Measurements from ENCODE around the gene CCDC13. TPM values are rescaled to one million over a fixed set of nuclear protein-coding genes. Genes with fewer than 3 reads are reported as not detected.
A peak's percentile ranks its signal among the peaks of the same experiment; 100 is the strongest.

The CCDC13 gene
- total RNA-seq, 1 experiment from 2014 or later: not detected

- DNase-seq (ENCODE audit: low spot score): no peak
These were observed 23.4 kb upstream of the CCDC13 start for GRCh38 chr3:42796332-42796885.

- no peak for DNase-seq (ENCODE audit: low spot score)
These were observed 22.6 kb upstream of the CCDC13 start for GRCh38 chr3:42795621-42796181.

DNA sequence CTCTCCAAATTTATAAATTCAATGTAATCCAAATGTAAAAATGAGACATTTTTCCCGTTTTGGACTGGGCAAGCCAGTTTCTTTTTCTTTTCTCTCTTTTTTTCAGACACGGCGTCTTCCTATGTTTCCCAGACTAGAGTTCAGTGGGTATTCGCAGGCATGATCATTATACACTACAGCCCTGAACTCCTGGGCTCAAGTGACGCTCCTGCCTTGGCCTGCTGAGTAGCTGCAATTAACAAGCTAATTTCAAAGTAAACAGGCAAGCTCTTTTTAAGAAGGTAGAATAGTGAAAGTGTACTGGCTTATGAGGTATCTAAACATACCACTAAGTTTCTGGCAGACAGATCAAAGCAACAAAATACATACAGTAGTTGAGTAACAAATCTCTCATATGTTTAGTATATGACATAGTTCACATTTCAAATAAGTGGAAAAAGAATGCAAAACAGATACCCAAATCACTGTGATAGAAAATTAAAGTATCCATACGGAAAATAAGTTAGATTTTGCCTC lies 17.7 kb upstream of the CCDC13 start:
- DNase-seq (ENCODE audit: low spot score): no peak

- no peak for DNase-seq (ENCODE audit: low spot score)
These were observed 13.6 kb upstream of the CCDC13 start for GRCh38 chr3:42786631-42787030.

- no peak for DNase-seq (ENCODE audit: low spot score)
These were observed 13.2 kb upstream of the CCDC13 start for GRCh38 chr3:42786212-42786611.

- peak; percentile 73 for DNase-seq (ENCODE audit: low spot score)
These were observed 8.0 kb upstream of the CCDC13 start for GRCh38 chr3:42780892-42781700.

GRCh38 chr3:42780398-42780797 lies 7.3 kb upstream of the CCDC13 start:
- no peak for DNase-seq (ENCODE audit: low spot score)

- no peak for DNase-seq (ENCODE audit: low spot score)
These were observed 5.6 kb upstream of the CCDC13 start for GRCh38 chr3:42778644-42779043.

GRCh38 chr3:42773409-42773751 lies 327 bp upstream of the CCDC13 start:
- no peak for DNase-seq (ENCODE audit: low spot score)

DNA sequence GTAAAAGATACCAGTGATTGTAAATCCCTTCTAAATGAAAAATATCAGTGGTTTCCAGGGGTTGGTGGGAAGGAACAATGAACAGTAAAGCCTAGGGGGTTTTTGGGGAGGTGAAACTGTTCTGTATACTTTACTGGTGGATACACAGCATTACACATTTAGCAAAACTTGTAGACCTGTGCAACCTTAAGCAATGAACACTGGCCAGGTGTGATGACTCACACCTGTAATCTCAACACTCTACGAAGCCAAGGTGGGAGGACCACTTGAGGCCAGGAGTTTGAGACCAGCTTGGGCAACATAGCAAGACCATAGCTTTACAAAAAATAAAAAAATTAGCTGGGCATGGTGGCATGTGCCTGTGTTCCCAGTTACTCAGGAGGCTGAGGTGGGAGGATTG lies 1.8 kb downstream of the CCDC13 start:
- no peak for DNase-seq (ENCODE audit: low spot score)

DNA sequence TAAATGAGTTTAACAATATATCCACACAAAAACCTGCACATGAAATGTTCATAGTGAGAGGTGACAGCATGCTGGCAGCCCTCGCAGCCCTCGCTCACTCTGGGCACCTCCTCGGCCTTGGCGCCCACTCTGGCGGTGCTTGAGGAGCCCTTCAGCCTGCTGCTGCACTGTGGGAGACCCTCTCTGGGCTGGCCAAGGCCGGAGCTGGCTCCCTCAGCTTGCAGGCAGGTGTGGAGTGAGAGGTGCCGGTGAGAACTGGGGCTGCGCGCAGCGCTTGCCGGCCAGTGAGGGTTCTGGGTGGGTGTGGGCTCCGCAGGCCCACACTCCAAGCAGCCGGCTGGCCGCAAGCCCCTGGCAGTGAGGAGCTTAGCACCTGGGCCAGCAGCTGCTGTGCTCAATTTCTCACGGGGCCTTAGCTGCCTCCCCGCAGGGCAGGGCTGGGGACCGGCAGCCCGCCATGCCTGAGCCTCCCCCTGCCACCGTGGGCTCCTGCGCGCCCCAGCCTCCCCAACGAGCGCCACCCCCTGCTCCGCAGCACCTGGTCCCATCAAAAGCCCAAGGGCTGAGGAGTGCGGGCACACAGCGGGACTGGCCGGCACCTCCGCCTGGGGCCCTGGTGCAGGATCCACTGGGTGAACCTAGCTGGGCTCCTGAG lies 3.4 kb downstream of the CCDC13 start:
- DNase-seq (ENCODE audit: low spot score): no peak

DNA sequence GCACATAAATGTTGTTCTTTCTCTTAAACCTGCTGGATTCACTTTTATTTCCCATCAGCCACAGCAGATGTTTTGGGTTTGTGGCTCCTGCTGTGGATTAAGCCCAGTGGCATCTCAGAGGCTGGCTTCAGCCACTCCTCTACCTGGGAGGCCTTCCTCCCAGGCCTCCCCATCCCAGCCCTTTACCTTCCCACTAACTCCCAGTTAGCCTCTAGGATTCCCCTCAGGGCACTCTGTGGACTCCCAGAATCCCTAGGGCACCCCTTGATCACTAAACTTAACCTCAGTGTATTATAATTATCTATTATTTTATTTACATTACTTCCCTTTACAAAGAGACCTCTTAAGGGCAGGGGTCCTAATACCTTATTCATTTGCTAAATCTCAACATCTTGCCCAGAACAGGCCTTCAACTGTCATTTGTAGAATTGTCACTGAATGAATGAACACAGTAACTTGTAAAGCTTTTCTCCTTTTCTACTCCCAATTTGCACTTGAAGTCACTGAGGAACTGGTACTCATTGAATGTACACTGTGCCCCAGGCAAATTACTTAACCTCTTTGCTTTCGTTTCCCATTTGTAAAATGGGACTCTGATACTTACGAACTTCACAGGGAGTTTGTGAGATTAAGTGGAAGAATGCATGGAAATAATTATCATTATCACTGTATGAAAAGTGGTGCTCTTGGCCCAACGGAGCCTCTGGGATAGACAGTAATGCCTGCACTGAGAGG lies 8.3 kb downstream of the CCDC13 start:
- no peak for DNase-seq (ENCODE audit: low spot score)

GRCh38 chr3:42764115-42764514 lies 8.9 kb downstream of the CCDC13 start:
- DNase-seq (ENCODE audit: low spot score): no peak

- DNase-seq (ENCODE audit: low spot score): no peak
These were observed 10.0 kb downstream of the CCDC13 start for GRCh38 chr3:42763021-42763420.

DNA sequence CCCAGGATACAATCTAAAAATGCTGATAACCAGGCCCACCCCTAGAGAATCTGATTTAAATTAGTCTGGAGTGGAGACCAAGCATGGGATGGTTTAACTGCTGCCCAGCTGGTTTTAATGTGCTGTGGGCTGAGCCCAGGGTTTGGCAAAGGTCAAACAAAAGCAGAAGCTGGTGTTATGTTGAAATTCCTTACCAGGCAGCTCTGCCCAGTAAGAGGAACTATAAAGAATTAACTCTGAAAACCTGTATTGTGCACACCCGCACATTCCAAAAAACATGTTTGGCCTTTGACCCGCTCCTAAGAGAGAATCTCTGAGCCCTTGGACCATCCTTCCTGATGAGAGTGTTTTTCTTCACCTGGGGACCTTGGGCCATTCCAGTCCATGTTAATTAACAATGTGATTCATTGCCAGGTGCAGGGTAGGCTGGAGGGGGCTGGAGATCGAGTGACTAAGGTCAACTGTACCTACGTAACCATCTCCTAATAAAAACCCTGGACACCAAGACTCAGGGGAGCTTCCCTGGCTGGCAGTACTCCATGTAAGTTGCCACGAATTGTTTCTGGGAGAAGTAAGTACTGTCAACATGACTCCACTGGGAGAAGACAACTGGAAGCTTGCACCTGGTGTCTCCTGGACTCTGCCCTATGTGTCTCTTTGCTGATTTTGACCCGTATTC lies 10.9 kb downstream of the CCDC13 start:
- no peak for DNase-seq (ENCODE audit: low spot score)

DNA sequence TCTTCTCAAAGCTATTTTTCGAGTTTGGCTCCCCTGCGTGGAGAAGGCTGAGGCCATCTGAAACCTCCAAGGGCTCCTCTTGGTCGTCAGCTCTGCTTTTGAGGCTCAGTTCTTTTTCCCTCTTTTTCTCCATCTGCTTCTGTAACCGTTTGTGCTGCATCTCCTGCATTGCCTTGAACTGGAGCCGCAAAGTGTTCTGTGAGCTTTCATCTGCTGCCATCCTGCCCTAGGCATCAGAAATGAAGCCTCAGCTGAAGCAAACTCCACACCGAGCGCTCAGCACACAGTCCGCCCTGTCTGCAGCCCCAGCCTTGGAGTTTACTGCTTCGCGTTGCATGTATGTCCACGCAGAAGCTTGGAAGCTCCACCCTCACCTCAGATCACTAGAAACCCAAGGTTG lies 14.9 kb downstream of the CCDC13 start:
- DNase-seq (ENCODE audit: low spot score): no peak

DNA sequence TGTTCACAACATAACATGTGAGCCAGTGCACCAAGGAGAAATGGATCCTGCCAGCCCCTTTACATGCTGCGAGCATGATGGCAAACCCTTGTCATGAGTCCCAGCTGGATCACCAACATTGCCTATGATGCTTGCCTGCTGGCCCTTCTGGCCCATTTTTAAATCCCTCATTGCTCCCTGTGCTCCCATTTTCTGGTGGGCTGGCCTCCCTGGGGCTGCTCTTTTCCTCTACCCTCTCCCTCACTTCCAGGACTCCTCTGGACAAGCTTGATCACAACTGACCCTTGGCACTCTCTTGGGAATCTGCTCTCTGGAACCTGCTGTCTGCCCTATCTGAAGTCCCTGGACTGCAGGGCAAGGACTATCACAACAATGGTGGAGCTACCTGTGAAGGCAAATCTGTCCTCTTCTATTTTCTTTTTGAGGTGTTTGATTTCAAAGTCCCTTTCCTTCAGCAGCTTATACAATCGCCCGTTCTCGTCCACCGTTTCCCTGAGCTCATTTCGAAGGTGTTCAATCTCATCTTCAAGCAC lies 16.3 kb downstream of the CCDC13 start:
- no peak for DNase-seq (ENCODE audit: low spot score)

DNA sequence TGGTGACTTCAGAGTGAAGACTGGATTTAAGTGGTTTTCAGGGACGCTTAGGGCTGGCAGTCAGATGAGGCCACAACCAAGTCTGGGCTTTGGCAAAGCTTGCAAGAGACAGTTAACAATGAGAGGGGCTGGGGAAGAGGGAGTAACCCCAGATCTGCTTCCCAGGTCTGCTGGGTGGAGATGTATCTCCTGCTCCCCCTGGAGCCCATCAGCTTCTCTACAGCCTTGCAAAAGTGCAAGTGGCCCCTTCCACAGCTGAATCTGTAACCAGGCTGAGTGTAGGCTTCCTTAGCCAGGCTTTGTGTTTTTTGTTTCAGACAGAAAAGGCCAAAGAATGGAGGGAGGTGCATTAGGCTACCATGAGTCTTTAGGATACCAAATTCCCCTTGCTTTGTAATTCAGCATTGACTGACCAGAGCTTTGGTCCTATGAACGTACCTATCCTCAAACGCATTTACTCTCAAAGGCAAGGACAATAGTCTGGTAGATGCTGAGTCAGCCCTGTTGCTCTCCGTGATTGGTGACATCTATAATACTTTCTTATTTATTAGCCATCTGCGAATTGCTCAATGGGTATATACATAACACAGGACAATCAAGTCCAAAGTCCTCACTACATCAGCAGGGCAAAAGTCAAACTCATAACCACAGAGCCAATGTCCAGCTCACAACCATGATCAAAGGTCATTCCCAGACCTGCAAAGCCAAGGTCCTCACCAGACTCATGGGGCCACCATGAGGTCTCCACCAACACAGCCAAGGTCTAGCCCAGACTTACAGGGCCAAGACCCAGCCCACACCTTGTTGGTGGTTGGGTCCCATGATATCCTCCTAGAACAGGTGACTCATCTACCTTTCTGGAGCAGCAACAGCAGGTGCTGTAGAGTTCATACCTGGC lies 17.1 kb downstream of the CCDC13 start:
- peak; percentile 17 for DNase-seq (ENCODE audit: low spot score)

GRCh38 chr3:42753757-42754156 lies 19.3 kb downstream of the CCDC13 start:
- DNase-seq (ENCODE audit: low spot score): no peak

DNA sequence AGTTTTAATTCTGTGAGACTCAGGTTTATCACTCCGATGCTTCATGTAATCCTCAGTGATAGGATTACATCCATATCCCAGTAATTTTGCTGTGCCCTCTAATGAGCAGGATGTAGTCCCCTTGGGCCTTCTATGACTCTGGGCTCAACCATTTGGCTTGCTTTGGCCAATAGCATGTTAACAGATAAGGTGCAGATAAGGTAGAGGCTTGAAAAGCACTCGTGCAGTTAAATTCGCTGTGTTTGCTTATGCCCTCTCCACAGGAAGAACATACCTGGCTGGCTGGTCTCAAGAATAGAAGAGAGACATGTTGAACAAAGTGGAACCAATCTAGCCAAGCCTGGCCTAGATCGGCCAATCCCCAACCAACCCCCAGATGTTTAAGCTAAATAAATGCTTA lies 20.1 kb downstream of the CCDC13 start:
- no peak for DNase-seq (ENCODE audit: low spot score)
